Measurements from ENCODE around the gene NIM1K.

The NIM1K gene

GRCh38 chr5:43204958-43205357 is 12.9 kb downstream of the NIM1K start:
- Histone ChIP-seq H4K8ac (ENCODE audit: low read depth, low read length) (no peak overlapping the region), H3K9me3 (replicated peaks in 1 of 2; ENCODE audit: control insufficient read depth in 2 of 2, insufficient read depth in 1 of 2, low read depth in 1 of 2, low read length in 2 of 2) (no peaks in the 10 kb centered on the region), H3K4me3 (ENCODE audit: low read length in 2 of 2) (no peak overlapping the region), H4K91ac (ENCODE audit: low read depth, low read length, poor library complexity) (no peak overlapping the region), H3K4ac (ENCODE audit: low read length) (no peak overlapping the region), H2BK15ac (ENCODE audit: low read length) (no peak overlapping the region), H2BK120ac (ENCODE audit: low read depth, low read length) (no peak overlapping the region), H2BK5ac (ENCODE audit: low read length) (no peak overlapping the region), H3K9ac (ENCODE audit: low read depth, low read length, poor library complexity) (no peak overlapping the region), H3K14ac (ENCODE audit: low read length) (no peak overlapping the region), H3K27me3 (ENCODE audit: control insufficient read depth in 3 of 3, insufficient read depth in 3 of 3, low read depth in 1 of 3, low read length in 3 of 3) (no peaks in the 10 kb centered on the region), H2BK12ac (ENCODE audit: low read length) (no peak overlapping the region), H2AK5ac (ENCODE audit: low read depth, low read length) (no peak overlapping the region), H3K4me2 (ENCODE audit: insufficient read depth, low read length, poor library complexity, severe bottlenecking) (no peak overlapping the region), H2AFZ (ENCODE audit: low read length) (no peak overlapping the region), H3K18ac (ENCODE audit: low read length) (no peak overlapping the region), H3K4me1 (ENCODE audit: control insufficient read depth in 2 of 2, insufficient read depth in 1 of 2, low read depth in 1 of 2, low read length in 2 of 2) (no peaks in the 10 kb centered on the region), H3K27ac (replicated peaks; ENCODE audit: low read length) (no peak overlapping the region), H3K79me1 (ENCODE audit: low read depth, low read length) (no peaks in the 10 kb centered on the region), H3K23ac (ENCODE audit: low read depth, low read length, poor library complexity) (no peak overlapping the region), H3K36me3 (replicated peaks in 1 of 2; ENCODE audit: control insufficient read depth in 2 of 2, insufficient read depth in 2 of 2, low read length in 2 of 2) (no peaks in the 10 kb centered on the region)
- no peak for DNase-seq (ENCODE audit: low spot score)
- no CpG with 5 or more reads among the region's 2 CpGs for WGBS, 2 donors (ENCODE audit: extremely low coverage in 2 of 2, insufficient read length in 2 of 2, insufficient replicate concordance in 1 of 2)

GRCh38 chr5:43207601-43208000 is 15.6 kb downstream of the NIM1K start:
- no peak overlapping the region for H3K23ac ChIP-seq (ENCODE audit: low read depth, low read length, poor library complexity)
- no peaks in the 10 kb centered on the region for H3K79me1 ChIP-seq (ENCODE audit: low read depth, low read length)

GRCh38 chr5:43208658-43209057 is 16.6 kb downstream of the NIM1K start:
- no peak overlapping the region for H3K14ac ChIP-seq (ENCODE audit: low read length)
- no peak for DNase-seq (ENCODE audit: low spot score)
- no peak overlapping the region for H3K9ac ChIP-seq (ENCODE audit: low read depth, low read length, poor library complexity)
- H2BK12ac ChIP-seq (ENCODE audit: low read length), result no peak overlapping the region
- H2BK120ac ChIP-seq (ENCODE audit: low read depth, low read length), result no peak overlapping the region
- H4K91ac ChIP-seq (ENCODE audit: low read depth, low read length, poor library complexity), result no peak overlapping the region
- no peaks in the 10 kb centered on the region for H3K4me1 ChIP-seq (ENCODE audit: control insufficient read depth in 2 of 2, insufficient read depth in 1 of 2, low read depth in 1 of 2, low read length in 2 of 2)
- H3K36me3 ChIP-seq (replicated peaks in 1 of 2; ENCODE audit: control insufficient read depth in 2 of 2, insufficient read depth in 2 of 2, low read length in 2 of 2), result no peaks in the 10 kb centered on the region
- no peak overlapping the region for H4K8ac ChIP-seq (ENCODE audit: low read depth, low read length)
- H2AFZ ChIP-seq (ENCODE audit: low read length), result no peak overlapping the region
- no peak overlapping the region for H3K4ac ChIP-seq (ENCODE audit: low read length)
- no peaks in the 10 kb centered on the region for H3K79me1 ChIP-seq (ENCODE audit: low read depth, low read length)
- H3K23ac ChIP-seq (ENCODE audit: low read depth, low read length, poor library complexity), result no peak overlapping the region
- H2BK15ac ChIP-seq (ENCODE audit: low read length), result no peak overlapping the region
- peaks cover 0 to 7% (median 0%) of the 10 kb centered on the region in 3 experiments for H3K27me3 ChIP-seq (ENCODE audit: control insufficient read depth in 3 of 3, insufficient read depth in 3 of 3, low read depth in 1 of 3, low read length in 3 of 3)
- no peak overlapping the region for H2BK5ac ChIP-seq (ENCODE audit: low read length)
- H2AK5ac ChIP-seq (ENCODE audit: low read depth, low read length), result no peak overlapping the region
- no peak overlapping the region for H3K4me3 ChIP-seq (ENCODE audit: low read length in 2 of 2)
- H3K9me3 ChIP-seq (replicated peaks in 1 of 2; ENCODE audit: control insufficient read depth in 2 of 2, insufficient read depth in 1 of 2, low read depth in 1 of 2, low read length in 2 of 2), result no peaks in the 10 kb centered on the region
- no CpG with 5 or more reads among the region's 1 CpG for WGBS, 2 donors (ENCODE audit: extremely low coverage in 2 of 2, insufficient read length in 2 of 2, insufficient replicate concordance in 1 of 2)
- H3K18ac ChIP-seq (ENCODE audit: low read length), result no peak overlapping the region
- H3K4me2 ChIP-seq (ENCODE audit: insufficient read depth, low read length, poor library complexity, severe bottlenecking), result no peak overlapping the region
- H3K27ac ChIP-seq (replicated peaks; ENCODE audit: low read length), result no peak overlapping the region

More at GRCh38 chr5:43207601-43208000, 15.6 kb downstream of the NIM1K start:
- DNase-seq (ENCODE audit: low spot score), result no peak
- Histone ChIP-seq H3K4me2 (ENCODE audit: insufficient read depth, low read length, poor library complexity, severe bottlenecking) (no peak overlapping the region), H2BK5ac (ENCODE audit: low read length) (no peak overlapping the region), H3K4me1 (ENCODE audit: control insufficient read depth in 2 of 2, insufficient read depth in 1 of 2, low read depth in 1 of 2, low read length in 2 of 2) (no peaks in the 10 kb centered on the region), H4K8ac (ENCODE audit: low read depth, low read length) (no peak overlapping the region), H2BK12ac (ENCODE audit: low read length) (no peak overlapping the region), H2AFZ (ENCODE audit: low read length) (no peak overlapping the region), H3K4me3 (ENCODE audit: low read length in 2 of 2) (no peak overlapping the region), H3K27me3 (ENCODE audit: control insufficient read depth in 3 of 3, insufficient read depth in 3 of 3, low read depth in 1 of 3, low read length in 3 of 3) (peaks cover 0 to 7% (median 0%) of the 10 kb centered on the region in 3 experiments), H3K36me3 (replicated peaks in 1 of 2; ENCODE audit: control insufficient read depth in 2 of 2, insufficient read depth in 2 of 2, low read length in 2 of 2) (no peaks in the 10 kb centered on the region), H3K9ac (ENCODE audit: low read depth, low read length, poor library complexity) (no peak overlapping the region), H4K91ac (ENCODE audit: low read depth, low read length, poor library complexity) (no peak overlapping the region), H2BK120ac (ENCODE audit: low read depth, low read length) (no peak overlapping the region), H2BK15ac (ENCODE audit: low read length) (no peak overlapping the region), H3K27ac (replicated peaks; ENCODE audit: low read length) (no peak overlapping the region), H3K14ac (ENCODE audit: low read length) (no peak overlapping the region), H3K18ac (ENCODE audit: low read length) (no peak overlapping the region), H3K9me3 (replicated peaks in 1 of 2; ENCODE audit: control insufficient read depth in 2 of 2, insufficient read depth in 1 of 2, low read depth in 1 of 2, low read length in 2 of 2) (no peaks in the 10 kb centered on the region), H2AK5ac (ENCODE audit: low read depth, low read length) (no peak overlapping the region), H3K4ac (ENCODE audit: low read length) (no peak overlapping the region)
- no CpG with 5 or more reads among the region's 4 CpGs for WGBS, 2 donors (ENCODE audit: extremely low coverage in 2 of 2, insufficient read length in 2 of 2, insufficient replicate concordance in 1 of 2)

- no peak overlapping the region for H3K4ac ChIP-seq (ENCODE audit: low read length)
- H3K9ac ChIP-seq (ENCODE audit: low read depth, low read length, poor library complexity), result no peak overlapping the region
- H3K14ac ChIP-seq (ENCODE audit: low read length), result no peak overlapping the region
- H3K4me1 ChIP-seq (ENCODE audit: control insufficient read depth in 2 of 2, insufficient read depth in 1 of 2, low read depth in 1 of 2, low read length in 2 of 2), result no peaks in the 10 kb centered on the region
- H3K36me3 ChIP-seq (replicated peaks in 1 of 2; ENCODE audit: control insufficient read depth in 2 of 2, insufficient read depth in 2 of 2, low read length in 2 of 2), result no peaks in the 10 kb centered on the region
- no peak overlapping the region for H2AK5ac ChIP-seq (ENCODE audit: low read depth, low read length)
- no peak overlapping the region for H2BK15ac ChIP-seq (ENCODE audit: low read length)
- H4K8ac ChIP-seq (ENCODE audit: low read depth, low read length), result no peak overlapping the region
- H3K9me3 ChIP-seq (replicated peaks in 1 of 2; ENCODE audit: control insufficient read depth in 2 of 2, insufficient read depth in 1 of 2, low read depth in 1 of 2, low read length in 2 of 2), result no peaks in the 10 kb centered on the region
- no peak overlapping the region for H3K23ac ChIP-seq (ENCODE audit: low read depth, low read length, poor library complexity)
- peaks cover 0 to 7% (median 0%) of the 10 kb centered on the region in 3 experiments for H3K27me3 ChIP-seq (ENCODE audit: control insufficient read depth in 3 of 3, insufficient read depth in 3 of 3, low read depth in 1 of 3, low read length in 3 of 3)
- H3K4me2 ChIP-seq (ENCODE audit: insufficient read depth, low read length, poor library complexity, severe bottlenecking), result no peak overlapping the region
- no peak overlapping the region for H3K18ac ChIP-seq (ENCODE audit: low read length)
- H2BK12ac ChIP-seq (ENCODE audit: low read length), result no peak overlapping the region
- H3K4me3 ChIP-seq (ENCODE audit: low read length in 2 of 2), result no peak overlapping the region
- H3K79me1 ChIP-seq (ENCODE audit: low read depth, low read length), result no peaks in the 10 kb centered on the region
- DNase-seq (ENCODE audit: low spot score), result no peak
- H3K27ac ChIP-seq (replicated peaks; ENCODE audit: low read length), result no peak overlapping the region
- no CpG with 5 or more reads among the region's 4 CpGs for WGBS, 2 donors (ENCODE audit: extremely low coverage in 2 of 2, insufficient read length in 2 of 2, insufficient replicate concordance in 1 of 2)
- no peak overlapping the region for H2BK120ac ChIP-seq (ENCODE audit: low read depth, low read length)
- no peak overlapping the region for H2AFZ ChIP-seq (ENCODE audit: low read length)
- no peak overlapping the region for H4K91ac ChIP-seq (ENCODE audit: low read depth, low read length, poor library complexity)
- no peak overlapping the region for H2BK5ac ChIP-seq (ENCODE audit: low read length)
These were observed 17.0 kb downstream of the NIM1K start for GRCh38 chr5:43209060-43209459.
